Mucosa of descending colon (tissue), 3 donors: ENCODE data around the gene GAREM2. TPM values are rescaled to one million over a fixed set of nuclear protein-coding genes. Genes with fewer than 3 reads are reported as not detected.

ENCODE experiments used
- ATAC-seq: fragments of 200-7000 bp; cut with Tn5 transposase; one replicate; pipeline ENCODE4 v1.9.1; 2020; ENCODE audit warnings: mild to moderate bottlenecking, moderate library complexity
- DNase-seq, 3 donors: peaks; one replicate each; pipeline ENCODE4 v3.0.0-alpha.2; 2020
- H3K36me3 ChIP-seq: fragments of 200-600 bp; one replicate; pipeline ENCODE4 v1.8.0; 2021; ENCODE audit warnings: low read depth, mild to moderate bottlenecking
- H3K4me1 ChIP-seq: fragments of 200-600 bp; one replicate; pipeline ENCODE4 v1.8.0; 2021; ENCODE audit warnings: low read depth, mild to moderate bottlenecking
- H3K4me3 ChIP-seq: fragments of 200-600 bp; one replicate; pipeline ENCODE4 v1.8.0; 2021; ENCODE audit warnings: mild to moderate bottlenecking
- H3K9me3 ChIP-seq: fragments of 200-600 bp; one replicate; pipeline ENCODE4 v1.8.0; 2021; ENCODE audit warnings: mild to moderate bottlenecking
- intact Hi-C, 2 donors: fragments of 100-400 bp; cut with DNase I in 1 of 2; cut with micrococcal nuclease in 1 of 2; formaldehyde crosslinking; loops; one replicate each; pipeline versions ENCODE4 v1.11.0 to v1.11.1; 2022; cut with DNase I, micrococcal nuclease
- long read RNA-seq, 2 donors: library from polyadenylated mRNA; unstranded; transcript quantifications; one replicate each; pipeline ENCODE4 v2.0.0, GENCODE V29; 2019 to 2021
- total RNA-seq, 3 donors: library from RNA; stranded (reverse); fragmentation: NEBNext Ultra II Directional in 2 of 3; extraction: Animal tissue kit (Norgen Biotek cat#: 25700) in 2 of 3; gene quantifications; one replicate each; pipeline versions ENCODE4 v1.2.1 to v1.2.4, GENCODE V29; 2021 to 2023
- TF ChIP-seq, protein P1 (sequence below): fragments of 200-600 bp; IDR thresholded peaks from one replicate; pipeline ENCODE4 v1.8.0; 2022; ENCODE audit warnings: antibody characterized with exemption, mild to moderate bottlenecking
- donor health status: DM: no; HTN: no; CAD: no; lungs with moderate emphysema.
- donor health status: DM: no; HTN: no; CAD: no.
- donor health status: DM: no; HTN: yes; CAD: no.

Gene GAREM2
- total RNA-seq: 1 to 10 TPM; 4.0 to 8.8 (median 6.7) TPM
- long read RNA-seq, donor 1, partial matches to known transcripts: 15 of 16 reads
- long read RNA-seq, donor 1, other reads (novel, unspliced or antisense): 1 of 16 reads
- long read RNA-seq, donor 2, partial matches to known transcripts: 1 of 1 reads
- long read RNA-seq, donor 2, other reads (novel, unspliced or antisense): 0 of 1 reads

DNA sequence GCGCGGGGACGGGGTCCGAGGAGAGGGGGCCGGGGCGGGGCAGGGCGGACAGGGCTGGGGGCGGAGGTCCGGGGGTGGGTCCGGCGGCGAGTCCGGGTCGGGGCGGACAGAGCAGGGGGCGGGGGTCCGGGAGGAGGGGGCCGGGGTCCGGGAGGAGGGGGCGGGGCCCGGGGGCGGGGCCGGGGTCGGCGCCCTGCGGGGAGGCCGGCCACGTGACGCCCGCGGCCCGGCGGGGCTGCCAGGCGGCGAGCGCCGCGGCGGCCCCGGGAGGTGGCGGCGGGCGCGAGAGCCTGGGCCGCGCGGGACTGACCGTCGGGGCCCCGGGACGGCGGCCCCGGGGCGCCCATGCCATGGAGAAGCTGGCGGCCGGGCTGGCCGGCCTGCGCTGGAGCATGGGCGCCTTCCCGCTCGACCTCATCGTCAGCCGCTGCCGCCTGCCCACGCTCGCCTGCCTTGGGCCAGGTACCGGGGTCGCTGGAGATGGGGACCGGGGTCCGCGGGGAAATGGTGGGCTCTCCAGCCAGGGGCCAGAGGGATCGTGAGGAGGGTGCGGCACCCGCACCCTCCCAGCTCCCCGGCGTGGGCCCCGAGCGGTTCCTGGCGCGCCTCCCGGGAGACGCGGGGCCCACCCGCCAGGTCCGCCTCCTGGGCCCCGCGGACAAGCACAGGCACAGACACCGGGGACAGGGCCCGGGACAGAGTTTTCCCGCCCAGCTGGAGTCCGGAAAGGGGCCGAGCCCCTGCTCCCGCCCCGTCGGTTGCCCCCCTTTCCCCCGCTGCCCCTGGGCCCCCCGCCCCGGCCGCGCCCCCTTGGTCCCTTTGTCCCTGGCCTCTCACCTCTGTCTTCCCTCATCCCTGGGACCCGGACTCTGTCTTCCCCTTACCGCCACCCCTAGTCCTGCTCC, at the start of gene GAREM2:
TSS of gene GAREM2 (plus strand) at position 218 of the 905 bp plus-strand sequence. CDS start at position 351, 133 bp downstream.
- Histone ChIP-seq H3K36me3 (no peaks in the 10 kb centered on the region), H3K4me3 (no peak within 1 kb of the TSS), H3K9me3 (no peaks in the 10 kb centered on the region), H3K4me1 (peaks cover 11% of the 10 kb centered on the region)
- DNase-seq: no peak
- TF ChIP-seq, protein P1, sequence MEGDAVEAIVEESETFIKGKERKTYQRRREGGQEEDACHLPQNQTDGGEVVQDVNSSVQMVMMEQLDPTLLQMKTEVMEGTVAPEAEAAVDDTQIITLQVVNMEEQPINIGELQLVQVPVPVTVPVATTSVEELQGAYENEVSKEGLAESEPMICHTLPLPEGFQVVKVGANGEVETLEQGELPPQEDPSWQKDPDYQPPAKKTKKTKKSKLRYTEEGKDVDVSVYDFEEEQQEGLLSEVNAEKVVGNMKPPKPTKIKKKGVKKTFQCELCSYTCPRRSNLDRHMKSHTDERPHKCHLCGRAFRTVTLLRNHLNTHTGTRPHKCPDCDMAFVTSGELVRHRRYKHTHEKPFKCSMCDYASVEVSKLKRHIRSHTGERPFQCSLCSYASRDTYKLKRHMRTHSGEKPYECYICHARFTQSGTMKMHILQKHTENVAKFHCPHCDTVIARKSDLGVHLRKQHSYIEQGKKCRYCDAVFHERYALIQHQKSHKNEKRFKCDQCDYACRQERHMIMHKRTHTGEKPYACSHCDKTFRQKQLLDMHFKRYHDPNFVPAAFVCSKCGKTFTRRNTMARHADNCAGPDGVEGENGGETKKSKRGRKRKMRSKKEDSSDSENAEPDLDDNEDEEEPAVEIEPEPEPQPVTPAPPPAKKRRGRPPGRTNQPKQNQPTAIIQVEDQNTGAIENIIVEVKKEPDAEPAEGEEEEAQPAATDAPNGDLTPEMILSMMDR: no peak
- intact Hi-C loops: no loop called here
- peak; percentile 23 for ATAC-seq

DNA sequence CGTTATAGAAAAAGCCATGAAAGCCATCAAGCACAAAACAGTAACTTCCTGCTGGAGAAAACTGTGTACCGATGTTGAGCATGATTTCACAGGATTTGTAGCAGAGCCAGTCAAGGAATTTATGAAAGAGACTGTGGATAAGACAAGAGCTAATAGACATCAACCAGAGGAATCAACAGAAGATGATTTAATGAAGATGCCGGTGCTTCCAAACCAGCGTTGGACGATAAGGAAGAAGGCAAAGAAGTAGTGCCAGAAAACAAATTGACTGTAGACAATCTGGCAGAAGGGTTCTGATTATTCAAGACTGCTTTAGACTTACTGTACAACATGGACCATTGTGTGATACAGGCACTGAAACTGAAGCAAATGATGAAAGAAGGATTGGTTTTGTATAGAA, 49.5 kb upstream of the GAREM2 start:
- Histone ChIP-seq H3K9me3 (no peaks in the 10 kb centered on the region), H3K4me3 (no peak overlapping the region), H3K36me3 (no peaks in the 10 kb centered on the region), H3K4me1 (no peaks in the 10 kb centered on the region)
- TF ChIP-seq, protein P1: no peak
- intact Hi-C loops: no loop called here
- no peak for ATAC-seq
- no peak for DNase-seq

DNA sequence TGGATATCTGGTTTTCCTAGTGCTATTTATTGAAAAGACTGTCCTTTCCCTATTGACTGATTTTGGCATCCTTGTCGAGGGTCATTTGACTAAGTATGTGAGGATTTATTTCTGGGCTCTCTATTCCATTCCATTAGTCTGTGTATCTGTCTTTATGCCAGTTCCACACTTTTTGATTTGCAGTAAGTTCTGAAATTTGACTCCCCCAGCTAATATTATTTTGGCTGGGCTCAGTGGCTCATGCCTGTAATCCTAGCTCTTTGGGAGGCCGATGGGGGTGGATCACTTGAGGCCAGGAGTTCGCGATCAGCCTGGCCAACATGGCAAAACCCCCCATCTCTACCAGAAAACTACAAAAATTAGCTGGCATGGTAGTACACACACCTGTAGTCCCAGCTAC, 46.8 kb upstream of the GAREM2 start:
- H3K36me3 ChIP-seq: no peaks in the 10 kb centered on the region
- TF ChIP-seq, protein P1: no peak
- H3K9me3 ChIP-seq: no peaks in the 10 kb centered on the region
- no peaks in the 10 kb centered on the region for H3K4me1 ChIP-seq
- no peak for ATAC-seq
- DNase-seq: no peak
- intact Hi-C loops: no loop called here
- H3K4me3 ChIP-seq: no peak overlapping the region

DNA sequence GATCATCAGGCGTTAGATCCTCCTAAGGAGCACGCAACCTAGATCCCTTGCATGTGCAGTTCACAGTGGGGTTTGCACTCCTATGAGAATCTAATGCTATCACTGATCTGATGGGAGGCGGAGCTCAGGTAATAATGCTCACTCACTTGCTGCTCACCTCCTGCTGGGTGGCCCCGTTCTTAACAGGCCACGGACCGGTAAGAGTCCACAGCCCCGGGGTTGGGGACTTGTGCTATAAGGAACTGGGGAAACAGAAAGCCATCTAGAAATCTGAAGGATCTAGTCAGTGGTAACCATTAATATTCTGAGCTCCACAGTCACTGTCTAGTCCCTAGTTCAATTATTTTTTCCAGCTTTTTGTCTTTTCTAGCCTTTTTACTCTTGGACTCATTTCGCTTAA, 44.7 kb upstream of the GAREM2 start:
- H3K4me3 ChIP-seq: no peak overlapping the region
- no peaks in the 10 kb centered on the region for H3K9me3 ChIP-seq
- intact Hi-C loops: no loop called here
- H3K36me3 ChIP-seq: no peaks in the 10 kb centered on the region
- TF ChIP-seq, protein P1: no peak
- H3K4me1 ChIP-seq: no peaks in the 10 kb centered on the region
- DNase-seq: no peak
- ATAC-seq: no peak

DNA sequence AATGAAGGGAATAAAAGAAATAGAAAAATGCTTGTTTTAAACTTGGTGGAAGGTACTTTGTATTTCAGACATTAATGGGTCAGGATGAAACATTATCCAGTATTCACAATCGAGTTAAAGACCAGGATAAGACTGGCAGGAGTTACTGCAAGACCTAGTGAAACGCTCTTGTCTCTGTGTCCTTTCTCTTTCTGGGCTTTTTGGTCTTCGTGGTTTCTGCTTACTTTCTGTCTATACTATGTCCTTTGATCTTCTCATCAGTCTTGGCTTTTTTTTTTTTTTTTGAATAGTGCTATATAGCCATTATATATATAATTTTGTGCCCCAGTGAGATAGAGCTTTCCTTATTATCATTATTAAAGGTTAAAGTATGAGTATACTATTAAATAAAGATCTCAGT, 42.1 kb upstream of the GAREM2 start:
- intact Hi-C loops: no loop called here
- no peaks in the 10 kb centered on the region for H3K36me3 ChIP-seq

More for the DNA sequence above, 42.1 kb upstream of the GAREM2 start:
- no peaks in the 10 kb centered on the region for H3K9me3 ChIP-seq
- H3K4me1 ChIP-seq: no peaks in the 10 kb centered on the region
- no peak overlapping the region for H3K4me3 ChIP-seq
- DNase-seq: no peak
- TF ChIP-seq, protein P1: no peak
- no peak for ATAC-seq
